ENCODE measurements around the gene NKX6-1.

DNA sequence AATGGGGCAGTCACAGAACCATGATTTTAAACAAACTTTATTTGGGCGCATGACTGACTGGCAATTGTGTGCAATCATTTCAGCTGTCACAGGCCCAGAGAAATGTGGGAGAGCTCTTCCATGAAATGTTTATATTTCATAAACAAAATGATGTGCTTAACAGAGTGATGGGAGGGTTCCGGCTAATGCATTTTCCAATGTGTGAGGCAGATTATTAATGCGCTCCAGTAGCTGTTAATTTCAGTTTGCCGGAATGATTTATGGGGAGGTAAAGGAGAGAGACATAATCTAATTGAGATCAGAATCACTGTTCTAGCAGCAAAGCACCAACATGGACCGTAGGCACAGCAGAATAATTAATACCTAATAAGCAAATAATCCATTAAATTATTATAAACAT is 55.6 kb downstream of the NKX6-1 start:
- TF ChIP-seq, protein P1, sequence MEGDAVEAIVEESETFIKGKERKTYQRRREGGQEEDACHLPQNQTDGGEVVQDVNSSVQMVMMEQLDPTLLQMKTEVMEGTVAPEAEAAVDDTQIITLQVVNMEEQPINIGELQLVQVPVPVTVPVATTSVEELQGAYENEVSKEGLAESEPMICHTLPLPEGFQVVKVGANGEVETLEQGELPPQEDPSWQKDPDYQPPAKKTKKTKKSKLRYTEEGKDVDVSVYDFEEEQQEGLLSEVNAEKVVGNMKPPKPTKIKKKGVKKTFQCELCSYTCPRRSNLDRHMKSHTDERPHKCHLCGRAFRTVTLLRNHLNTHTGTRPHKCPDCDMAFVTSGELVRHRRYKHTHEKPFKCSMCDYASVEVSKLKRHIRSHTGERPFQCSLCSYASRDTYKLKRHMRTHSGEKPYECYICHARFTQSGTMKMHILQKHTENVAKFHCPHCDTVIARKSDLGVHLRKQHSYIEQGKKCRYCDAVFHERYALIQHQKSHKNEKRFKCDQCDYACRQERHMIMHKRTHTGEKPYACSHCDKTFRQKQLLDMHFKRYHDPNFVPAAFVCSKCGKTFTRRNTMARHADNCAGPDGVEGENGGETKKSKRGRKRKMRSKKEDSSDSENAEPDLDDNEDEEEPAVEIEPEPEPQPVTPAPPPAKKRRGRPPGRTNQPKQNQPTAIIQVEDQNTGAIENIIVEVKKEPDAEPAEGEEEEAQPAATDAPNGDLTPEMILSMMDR (IDR thresholded peaks at IDR 0.05): no peak
- TF ChIP-seq POLR2AphosphoS5 (IDR thresholded peaks at IDR 0.05): no peak
- no peak for TF ChIP-seq POLR2A (IDR thresholded peaks at IDR 0.05)
